HG03064 (cell line): ENCODE measurements around the gene WDR83.
"Not testable (repeated sequence)": the region's sequence is repeated elsewhere in the genome, so short reads cannot be mapped to it uniquely, and the experiment has no call there.

Experiments
- ATAC-seq: cut with Tn5 transposase; IDR thresholded peaks from one replicate; pipeline ENCODE4 v1.9.1; 2021; ENCODE audit warnings: low read depth; ENCODE audit not compliant: unreplicated experiment

WDR83 gene

GRCh38 chr19:12666265-12667048, at the start of gene WDR83, which contains the start of gene MAN2B1:
TSS of gene WDR83 (plus strand) at chr19:12666807. CDS start at chr19:12669791, 2,984 bp downstream.
TSS of gene MAN2B1 (minus strand) at chr19:12666742. CDS start at chr19:12666701, 41 bp downstream.
- peak; percentile 46 for ATAC-seq

- ATAC-seq, result no peak
These were observed 49.0 kb upstream of the WDR83 start for GRCh38 chr19:12617646-12618045.

GRCh38 chr19:12621253-12622024, 45.2 kb upstream of the WDR83 start:
- ATAC-seq, result not testable (repeated sequence)

GRCh38 chr19:12623361-12624031, 43.1 kb upstream of the WDR83 start:
- no peak for ATAC-seq

GRCh38 chr19:12626958-12627357, 39.6 kb upstream of the WDR83 start:
- ATAC-seq, result no peak

GRCh38 chr19:12628040-12629022, 38.3 kb upstream of the WDR83 start:
- no peak for ATAC-seq

- ATAC-seq, result no peak
These were observed 37.4 kb upstream of the WDR83 start for GRCh38 chr19:12629215-12629614.

GRCh38 chr19:12636631-12637030, 30.0 kb upstream of the WDR83 start:
- no peak for ATAC-seq

DNA sequence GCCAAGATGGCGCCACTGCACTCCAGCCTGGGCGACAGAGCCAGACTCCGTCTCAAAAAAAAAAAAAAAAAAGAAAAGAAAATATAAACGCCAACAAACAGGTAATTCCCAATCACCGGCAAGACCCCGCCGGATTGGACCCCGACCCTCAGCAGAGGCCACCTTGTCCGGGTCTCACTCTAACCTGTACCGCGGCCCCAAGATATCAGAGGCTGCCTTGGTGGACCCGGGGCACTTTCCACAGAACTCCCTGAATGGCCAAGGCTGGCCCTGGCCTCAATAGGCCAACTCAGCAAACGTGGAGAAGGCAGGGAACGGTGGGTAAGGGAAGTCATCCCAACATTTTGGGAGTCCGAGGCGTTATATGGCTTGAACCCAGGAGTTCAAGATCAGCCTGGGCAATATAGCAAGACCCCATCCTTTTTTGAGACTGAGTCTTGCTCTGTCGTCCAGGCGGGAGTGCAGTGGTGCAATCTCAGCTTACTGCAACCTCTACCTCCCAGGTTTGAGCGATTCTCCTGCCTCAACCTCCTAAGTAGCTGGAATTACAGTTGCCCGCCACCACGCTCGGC, 27.9 kb upstream of the WDR83 start:
- ATAC-seq, result no peak

GRCh38 chr19:12639901-12640613, 26.6 kb upstream of the WDR83 start:
- ATAC-seq, result no peak

DNA sequence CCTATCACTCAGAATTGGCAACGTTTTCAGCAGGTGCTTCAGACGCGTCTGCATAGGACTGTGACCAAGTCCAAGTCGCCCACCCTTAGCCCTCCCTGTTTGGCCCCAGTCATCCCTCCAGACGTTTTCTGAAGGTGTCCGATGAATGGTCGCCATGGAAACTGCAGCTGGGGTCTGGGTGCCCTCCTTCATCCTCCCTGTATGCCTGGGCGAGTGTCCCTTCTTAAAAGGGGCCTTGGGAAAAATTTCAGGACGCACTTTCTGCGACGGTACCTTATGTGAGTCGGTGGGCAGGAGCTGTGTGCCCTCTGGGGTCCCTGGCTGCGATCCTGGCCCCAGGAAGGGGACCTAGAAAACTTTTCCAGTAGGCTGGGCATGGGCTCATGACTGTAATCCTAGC, 25.2 kb upstream of the WDR83 start:
- ATAC-seq, result no peak

GRCh38 chr19:12642506-12642905, 24.1 kb upstream of the WDR83 start:
- ATAC-seq, result no peak

DNA sequence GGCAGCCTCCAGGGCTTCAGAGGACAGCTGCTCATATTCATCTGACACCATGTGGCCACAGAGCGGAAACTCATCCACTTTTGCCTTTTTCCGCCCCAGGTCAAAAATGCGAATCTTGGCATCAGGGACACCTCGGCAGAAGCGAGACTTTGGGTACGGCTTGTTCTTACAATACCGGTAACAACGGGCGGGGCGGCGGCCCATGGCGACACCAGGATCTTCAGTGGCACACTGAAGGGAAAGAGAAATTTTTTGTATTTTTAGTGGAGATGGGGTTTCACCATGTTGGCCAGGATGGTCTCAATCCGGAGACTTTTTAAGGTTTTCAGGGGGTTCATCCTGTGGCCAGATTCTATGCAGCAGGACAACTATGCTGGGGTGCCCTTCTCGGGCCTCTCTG, 22.9 kb upstream of the WDR83 start:
- not testable (repeated sequence) for ATAC-seq

DNA sequence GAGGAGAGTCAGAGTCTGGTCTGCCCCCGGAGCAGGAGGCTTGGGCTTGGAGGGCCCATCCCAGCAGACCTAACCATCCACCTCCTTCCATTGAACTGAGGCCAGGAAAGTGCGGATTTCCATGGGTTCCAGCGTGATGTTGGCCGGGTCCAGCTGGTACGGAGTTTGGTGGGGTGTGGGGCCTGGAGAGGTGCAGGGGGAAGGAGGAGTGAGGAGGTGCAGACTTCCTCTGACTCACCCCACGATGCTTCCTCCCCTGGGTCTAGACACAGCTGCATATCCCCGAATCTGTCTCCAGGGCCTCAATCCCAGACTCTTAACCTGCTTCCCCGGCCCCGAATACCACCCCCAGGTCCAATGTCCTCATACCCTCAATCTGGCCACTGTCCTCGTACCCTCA, 20.1 kb upstream of the WDR83 start:
- no peak for ATAC-seq

DNA sequence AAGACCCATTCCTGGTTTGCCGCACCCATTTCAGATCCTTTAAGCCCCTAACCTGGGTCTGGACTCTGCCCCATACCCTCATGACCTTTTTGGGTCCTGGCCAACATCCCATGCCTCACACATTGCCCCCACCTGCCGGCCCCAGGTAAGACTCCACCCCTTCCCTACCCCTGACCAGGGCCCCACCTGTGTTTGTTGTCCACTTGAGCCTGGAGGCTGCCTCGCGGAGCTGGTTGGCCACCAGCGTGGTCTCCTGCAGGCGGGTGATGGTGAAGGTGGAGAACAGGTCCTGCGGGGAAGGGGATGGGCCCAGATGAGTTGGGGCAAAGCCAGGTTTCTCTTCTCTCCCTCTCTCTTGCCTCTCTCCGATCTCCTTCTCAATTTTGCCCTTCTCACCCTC, 19.6 kb upstream of the WDR83 start:
- ATAC-seq, result no peak

DNA sequence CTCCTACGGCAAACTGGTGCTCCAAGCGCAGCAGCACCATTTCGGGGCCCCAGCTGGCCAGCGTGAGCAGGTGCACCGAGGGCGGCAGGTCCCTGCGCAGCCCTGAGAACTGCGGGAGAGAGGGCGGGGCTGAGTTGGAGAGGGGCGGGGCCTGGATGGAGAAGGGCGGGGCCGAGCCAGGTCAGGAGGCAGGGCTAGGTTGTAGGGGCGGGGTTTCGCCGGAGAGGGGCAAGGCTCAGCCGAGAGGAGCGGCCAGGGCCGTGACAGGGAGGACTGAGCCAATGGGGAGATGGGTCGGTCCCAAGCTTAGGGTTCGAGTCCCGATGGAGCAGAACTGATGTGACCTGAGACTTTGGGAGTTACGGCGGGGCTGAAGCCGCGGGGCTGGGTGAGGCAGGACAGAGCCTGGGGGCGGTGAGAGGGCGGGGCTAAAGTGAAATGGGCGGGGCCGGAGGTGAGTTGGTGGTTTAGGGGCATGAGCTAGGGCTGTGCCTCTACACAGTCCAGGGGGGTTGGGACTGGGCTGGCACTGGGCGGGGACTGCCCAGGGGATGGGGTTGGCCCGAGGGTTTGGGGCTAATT, 19.0 kb upstream of the WDR83 start:
- ATAC-seq, result no peak

GRCh38 chr19:12648088-12648487, 18.5 kb upstream of the WDR83 start:
- ATAC-seq, result no peak

DNA sequence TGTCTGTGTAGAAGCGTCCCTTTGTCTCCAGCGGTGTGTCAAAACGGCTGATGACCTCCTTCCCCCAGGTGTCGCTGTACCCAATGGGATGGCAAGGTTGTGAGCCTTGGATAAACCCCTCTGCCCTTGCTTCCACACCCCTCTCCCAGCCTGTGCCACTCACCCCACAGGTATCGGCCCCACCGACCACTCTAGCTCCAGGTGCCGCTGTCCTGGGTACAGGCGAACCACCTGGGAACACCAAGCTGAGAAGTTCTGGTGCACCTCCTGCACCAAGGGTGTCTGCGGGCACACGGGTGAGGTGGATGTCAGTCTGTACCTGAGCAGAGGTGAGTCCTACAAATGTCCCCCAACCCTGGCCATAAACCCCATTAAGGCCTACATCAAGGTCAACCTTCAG, 16.7 kb upstream of the WDR83 start:
- no peak for ATAC-seq

- no peak for ATAC-seq
These were observed 14.4 kb upstream of the WDR83 start for GRCh38 chr19:12652219-12652618.
